ENCODE measurements around the gene SAP30BP.
"Not testable (repeated sequence)": the region's sequence is repeated elsewhere in the genome, so short reads cannot be mapped to it uniquely, and the experiment has no call there.

SAP30BP gene

GRCh38 chr17:75633486-75634375 lies 33.4 kb upstream of the SAP30BP start:
- peak; percentile 90 for DNase-seq (ENCODE audit: low spot score)

- DNase-seq (ENCODE audit: low spot score): no peak
Measured at GRCh38 chr17:75634376-75634740, 32.8 kb upstream of the SAP30BP start.

GRCh38 chr17:75634754-75635609 lies 32.2 kb upstream of the SAP30BP start:
- no peak for DNase-seq (ENCODE audit: low spot score)

- DNase-seq (ENCODE audit: low spot score): no peak
Measured at GRCh38 chr17:75635610-75636202, 31.4 kb upstream of the SAP30BP start.

GRCh38 chr17:75636381-75637142 lies 30.6 kb upstream of the SAP30BP start:
- DNase-seq (ENCODE audit: low spot score): no peak

- no peak for DNase-seq (ENCODE audit: low spot score)
Measured at GRCh38 chr17:75637143-75637538, 30.0 kb upstream of the SAP30BP start.

- no peak for DNase-seq (ENCODE audit: low spot score)
Measured at GRCh38 chr17:75637551-75637950, 29.6 kb upstream of the SAP30BP start.

GRCh38 chr17:75638039-75638438 lies 29.1 kb upstream of the SAP30BP start:
- not testable (repeated sequence) for DNase-seq (ENCODE audit: low spot score)

- DNase-seq (ENCODE audit: low spot score): no peak
Measured at GRCh38 chr17:75638893-75639292, 28.2 kb upstream of the SAP30BP start.

GRCh38 chr17:75639327-75639726 lies 27.8 kb upstream of the SAP30BP start:
- DNase-seq (ENCODE audit: low spot score): no peak

- DNase-seq (ENCODE audit: low spot score): no peak
Measured at GRCh38 chr17:75639771-75640555, 27.2 kb upstream of the SAP30BP start.

- no peak for DNase-seq (ENCODE audit: low spot score)
Measured at GRCh38 chr17:75640556-75641119, 26.5 kb upstream of the SAP30BP start.

- no peak for DNase-seq (ENCODE audit: low spot score)
Measured at GRCh38 chr17:75641343-75641742, 25.8 kb upstream of the SAP30BP start.

GRCh38 chr17:75642182-75642783 lies 24.9 kb upstream of the SAP30BP start:
- DNase-seq (ENCODE audit: low spot score): no peak

GRCh38 chr17:75642784-75643642 lies 24.1 kb upstream of the SAP30BP start:
- DNase-seq (ENCODE audit: low spot score): no peak

- DNase-seq (ENCODE audit: low spot score): no peak
Measured at GRCh38 chr17:75643643-75644017, 23.5 kb upstream of the SAP30BP start.

GRCh38 chr17:75645501-75645888 lies 21.6 kb upstream of the SAP30BP start:
- DNase-seq (ENCODE audit: low spot score): peak; percentile 34

GRCh38 chr17:75645889-75646637 lies 21.1 kb upstream of the SAP30BP start:
- peak; percentile 86 for DNase-seq (ENCODE audit: low spot score)

- DNase-seq (ENCODE audit: low spot score): no peak
Measured at GRCh38 chr17:75646638-75646992, 20.5 kb upstream of the SAP30BP start.
